Activated CD8-positive, alpha-beta memory T cell treated with anti-CD3 and anti-CD28 coated beads, Interleukin-2, amount 50 U/mL, for 24 hours (primary cell): ENCODE data around the gene ZDHHC7.
"Not testable (repeated sequence)": the region's sequence is repeated elsewhere in the genome, so short reads cannot be mapped to it uniquely, and the experiment has no call there.

Experiments
- DNase-seq: peaks from one replicate; pipeline ENCODE4 v3.0.0-alpha.2; 2020; ENCODE audit errors: extremely low read depth

Gene ZDHHC7

GRCh38 chr16:85042606-85043005 is 31.3 kb upstream of the ZDHHC7 start:
- DNase-seq = no peak

GRCh38 chr16:85042167-85042526 is 30.8 kb upstream of the ZDHHC7 start:
- no peak for DNase-seq

DNA sequence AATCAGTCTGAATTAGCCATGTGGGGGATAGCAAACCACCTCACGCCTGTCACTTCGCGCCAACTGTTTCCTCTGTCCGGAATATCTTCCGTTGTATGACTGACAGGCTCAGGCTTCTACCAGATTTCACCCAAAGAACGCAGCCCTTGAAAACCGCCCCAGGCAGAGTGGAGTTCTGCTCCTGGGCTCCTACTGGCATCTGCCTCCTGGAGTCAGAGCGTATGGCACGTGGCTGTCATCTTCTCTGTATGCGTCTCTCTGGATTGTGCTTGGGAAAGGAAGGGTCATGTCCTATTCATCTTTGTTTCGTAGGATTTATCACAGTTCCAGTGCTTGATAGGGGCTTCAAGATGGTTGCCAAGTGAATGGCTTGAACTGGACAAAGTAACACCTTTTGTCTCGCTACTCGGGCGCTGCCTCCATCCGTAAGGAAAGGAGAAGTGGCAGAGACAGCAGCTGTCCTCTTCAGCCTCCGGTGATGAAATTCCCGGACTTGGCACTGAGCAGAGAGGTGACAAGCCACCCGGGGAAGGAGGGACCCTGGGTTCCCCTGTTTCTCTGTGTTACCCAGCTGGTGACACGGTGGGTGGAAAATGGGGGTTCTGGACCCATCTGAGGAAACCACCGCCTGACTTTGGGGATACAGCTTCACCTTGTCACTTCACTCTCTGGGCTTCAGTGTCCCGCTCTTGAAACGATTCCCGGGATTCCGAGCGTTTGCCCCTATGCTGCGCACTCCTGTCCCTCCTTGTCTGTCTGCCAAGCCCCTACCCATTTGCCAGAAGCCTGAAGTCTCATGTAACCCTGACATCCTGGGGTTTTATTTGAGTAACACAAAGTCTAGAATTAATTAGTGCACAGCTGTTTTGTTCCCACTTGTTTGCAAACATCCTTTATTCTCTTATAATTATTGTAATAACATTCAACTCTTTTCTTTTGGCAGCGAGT is 30.2 kb upstream of the ZDHHC7 start:
- DNase-seq = no peak

GRCh38 chr16:85040685-85041084 is 29.4 kb upstream of the ZDHHC7 start:
- DNase-seq = no peak

DNA sequence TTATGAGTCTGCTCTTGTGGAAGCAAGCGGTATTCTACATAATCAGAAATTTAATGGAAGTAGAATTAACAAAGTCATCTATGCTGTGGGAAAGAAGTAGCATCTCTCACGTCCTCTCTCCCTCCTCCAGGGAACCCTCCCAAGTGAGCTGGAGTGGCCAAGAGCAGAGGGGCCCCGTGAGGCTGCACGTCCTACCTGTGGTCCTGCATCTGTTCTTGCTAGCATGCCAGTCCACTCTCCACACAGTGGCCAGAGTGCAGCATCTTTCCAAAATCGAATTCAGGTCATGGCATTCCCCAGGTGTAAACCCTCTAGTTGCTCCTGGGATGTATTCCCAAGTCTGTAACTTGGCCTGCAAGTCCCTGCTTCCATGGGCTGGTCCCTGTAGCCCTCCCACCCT is 26.4 kb upstream of the ZDHHC7 start:
- DNase-seq = no peak

DNA sequence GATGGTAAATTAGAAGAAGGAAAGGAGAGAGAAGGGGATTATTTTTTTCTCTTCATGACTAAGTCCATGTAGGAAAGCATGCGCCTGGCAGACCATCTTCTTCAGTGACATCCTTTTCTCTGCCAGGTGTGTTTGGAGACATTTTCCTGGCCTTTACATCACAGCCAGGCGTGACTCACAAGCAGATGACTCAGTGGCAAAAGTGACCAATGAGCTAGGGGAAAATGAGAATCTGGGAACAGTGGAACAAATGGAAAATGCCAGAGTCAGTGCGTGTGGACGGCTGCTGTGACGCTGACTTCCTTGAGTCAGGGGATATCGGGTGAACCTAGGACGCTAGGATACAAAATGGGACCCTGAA is 25.7 kb upstream of the ZDHHC7 start:
- DNase-seq = no peak

DNA sequence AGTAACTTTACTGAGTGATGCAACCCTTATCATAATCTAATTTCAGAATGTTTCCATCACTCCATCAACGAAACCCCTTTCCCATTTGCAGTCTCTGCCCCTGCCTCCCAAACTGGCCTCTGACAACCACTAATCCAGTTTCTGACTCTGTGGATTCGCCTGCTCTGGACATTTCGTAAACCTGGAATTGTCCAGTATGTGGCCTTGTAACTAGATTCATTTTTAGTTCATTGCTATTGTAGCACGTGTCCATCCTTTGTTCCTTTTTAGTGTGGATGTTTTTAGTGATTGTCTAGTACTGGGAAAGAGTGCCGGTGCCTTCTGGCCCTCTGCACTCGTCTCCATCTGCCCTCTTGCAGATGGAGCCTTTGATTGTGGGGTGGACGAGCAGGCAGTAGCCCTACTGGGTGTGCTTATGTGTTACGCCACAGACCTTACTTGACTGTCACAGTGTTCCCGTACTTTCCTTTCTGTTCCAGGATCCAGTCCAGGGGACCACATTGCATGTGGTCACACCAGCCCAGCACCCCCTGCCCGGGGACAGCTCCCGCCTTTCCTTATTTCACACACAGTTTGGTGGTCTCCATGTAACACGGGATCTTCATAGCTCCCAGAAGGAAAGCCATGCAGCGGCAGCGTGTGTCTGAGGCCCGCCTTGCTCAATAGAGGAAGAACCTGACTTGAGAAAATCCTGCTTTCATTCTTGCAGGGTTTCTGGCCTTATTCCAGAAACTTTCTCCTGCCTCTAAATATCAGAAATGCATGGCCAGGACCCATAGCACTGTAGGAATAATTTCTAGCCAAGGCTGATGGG is 25.1 kb upstream of the ZDHHC7 start:
- DNase-seq = no peak

DNA sequence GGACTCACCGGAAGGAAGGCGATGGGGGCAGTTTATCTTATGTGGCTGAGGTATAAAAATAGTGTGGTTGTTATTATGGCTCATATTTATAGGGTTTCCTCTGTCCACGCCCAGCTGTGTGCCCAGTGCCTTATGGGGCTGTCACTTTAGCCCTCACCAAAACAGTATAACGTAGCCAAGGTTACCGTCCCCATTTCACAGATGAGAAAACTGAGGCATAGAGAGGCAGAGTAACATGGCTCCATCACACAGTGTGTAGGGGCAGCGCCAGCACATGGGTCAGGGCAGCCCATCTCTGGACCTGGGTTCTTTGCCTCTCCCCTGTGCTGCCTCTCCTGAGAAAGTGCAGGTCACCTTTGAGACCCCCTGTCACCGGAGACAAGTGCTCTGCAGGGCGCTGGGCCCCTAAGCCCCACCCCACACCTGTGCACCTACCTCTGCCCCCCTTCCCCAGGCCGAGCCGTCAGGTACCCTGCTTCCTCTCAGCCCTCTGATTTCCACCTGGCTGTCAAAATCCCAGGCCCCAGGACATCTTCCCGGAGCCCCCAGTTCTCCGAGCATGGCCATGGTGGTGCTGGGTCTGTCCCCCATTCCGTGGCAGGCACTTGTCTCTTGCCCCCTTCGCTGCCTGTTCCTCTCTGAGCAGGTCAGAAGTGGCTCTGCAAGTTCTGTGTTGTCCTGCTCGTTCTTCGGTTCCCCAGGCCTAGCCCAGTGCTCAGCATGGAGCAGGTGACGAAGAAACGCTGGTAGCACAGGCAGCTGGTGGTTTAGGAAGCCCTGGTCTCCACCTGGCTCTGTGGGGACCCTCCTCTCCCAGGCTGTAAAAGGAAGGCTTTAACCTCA is 23.5 kb upstream of the ZDHHC7 start:
- no peak for DNase-seq

DNA sequence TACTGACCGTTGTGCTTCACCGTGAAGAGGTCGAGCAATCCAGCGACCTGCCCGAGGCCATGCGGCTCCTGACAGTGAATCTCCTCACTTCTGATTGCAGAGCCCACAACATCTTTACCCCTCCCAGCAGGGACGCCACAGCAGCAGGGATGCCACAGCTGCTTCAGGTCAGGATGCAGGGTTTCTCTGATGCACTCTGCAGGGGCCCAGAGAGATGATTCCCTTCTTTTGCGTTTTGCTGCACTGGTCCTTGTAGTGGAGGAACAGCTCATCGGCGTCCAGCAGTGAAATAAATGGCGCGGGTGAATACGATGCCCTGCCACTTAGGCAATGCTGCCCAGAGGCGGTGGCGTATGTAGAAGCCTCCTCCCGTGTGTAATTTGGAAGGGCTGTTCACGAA is 21.8 kb upstream of the ZDHHC7 start:
- no peak for DNase-seq

- DNase-seq = not testable (repeated sequence)
Observed at GRCh38 chr16:85032187-85032586, 20.9 kb upstream of the ZDHHC7 start.

DNA sequence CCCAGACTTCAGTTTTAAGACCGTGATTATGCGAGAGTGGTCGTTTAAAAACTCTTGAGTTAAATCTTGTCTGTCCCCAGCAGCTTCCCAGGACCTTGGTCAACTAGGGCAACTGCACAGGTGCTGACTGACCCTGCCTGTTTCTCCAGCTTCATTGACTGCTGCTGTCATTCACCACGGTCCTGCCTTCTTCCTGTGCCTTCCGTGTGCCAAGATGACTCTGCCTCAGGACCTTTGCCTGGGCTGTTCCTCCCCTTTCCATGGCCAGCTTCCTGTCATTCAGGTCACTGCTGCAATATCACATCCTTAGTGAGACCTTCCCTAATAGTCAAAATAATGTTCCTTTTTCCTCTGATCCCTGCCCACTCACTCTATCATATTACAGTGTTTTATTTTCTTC is 20.1 kb upstream of the ZDHHC7 start:
- no peak for DNase-seq

DNA sequence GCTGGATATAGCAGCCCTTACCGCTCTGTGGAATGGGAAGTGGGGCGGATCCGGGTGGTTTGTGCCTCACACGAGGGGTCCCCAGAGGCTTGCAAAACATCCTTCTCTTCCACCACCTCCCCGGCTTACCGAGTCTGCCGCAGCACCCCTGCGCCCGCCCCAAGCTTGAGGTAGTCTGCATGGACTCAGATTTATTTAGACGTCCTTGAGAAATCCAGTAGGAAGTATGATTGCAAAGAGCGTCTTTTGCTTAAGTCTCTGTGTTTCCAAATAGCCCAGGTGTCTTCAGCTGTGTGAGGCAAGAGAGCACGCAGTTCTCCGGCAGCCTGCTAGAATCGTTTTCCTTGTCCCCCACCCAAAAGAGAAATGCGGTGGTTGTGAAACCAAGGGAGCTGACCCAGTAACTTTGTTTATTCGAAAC is 18.7 kb upstream of the ZDHHC7 start:
- DNase-seq = no peak

DNA sequence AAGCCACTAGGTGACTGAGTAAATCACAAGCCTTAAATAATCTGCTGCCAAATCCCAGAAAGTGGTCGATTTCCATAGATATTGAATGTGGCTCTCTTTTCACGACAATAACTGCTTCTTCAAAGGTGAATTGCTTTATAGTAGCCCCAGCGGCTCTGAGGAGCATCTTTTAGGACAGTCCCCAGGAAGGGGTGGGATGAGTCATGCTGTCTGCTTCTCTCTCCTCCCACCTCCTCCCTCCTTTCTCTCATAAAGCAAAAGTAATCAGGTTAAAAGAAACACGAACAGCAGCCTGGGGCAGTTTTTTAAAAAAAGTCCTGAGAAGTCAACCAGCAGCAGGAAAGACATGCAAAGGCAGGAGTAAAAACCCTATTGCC is 18.1 kb upstream of the ZDHHC7 start:
- peak; percentile 26 for DNase-seq

DNA sequence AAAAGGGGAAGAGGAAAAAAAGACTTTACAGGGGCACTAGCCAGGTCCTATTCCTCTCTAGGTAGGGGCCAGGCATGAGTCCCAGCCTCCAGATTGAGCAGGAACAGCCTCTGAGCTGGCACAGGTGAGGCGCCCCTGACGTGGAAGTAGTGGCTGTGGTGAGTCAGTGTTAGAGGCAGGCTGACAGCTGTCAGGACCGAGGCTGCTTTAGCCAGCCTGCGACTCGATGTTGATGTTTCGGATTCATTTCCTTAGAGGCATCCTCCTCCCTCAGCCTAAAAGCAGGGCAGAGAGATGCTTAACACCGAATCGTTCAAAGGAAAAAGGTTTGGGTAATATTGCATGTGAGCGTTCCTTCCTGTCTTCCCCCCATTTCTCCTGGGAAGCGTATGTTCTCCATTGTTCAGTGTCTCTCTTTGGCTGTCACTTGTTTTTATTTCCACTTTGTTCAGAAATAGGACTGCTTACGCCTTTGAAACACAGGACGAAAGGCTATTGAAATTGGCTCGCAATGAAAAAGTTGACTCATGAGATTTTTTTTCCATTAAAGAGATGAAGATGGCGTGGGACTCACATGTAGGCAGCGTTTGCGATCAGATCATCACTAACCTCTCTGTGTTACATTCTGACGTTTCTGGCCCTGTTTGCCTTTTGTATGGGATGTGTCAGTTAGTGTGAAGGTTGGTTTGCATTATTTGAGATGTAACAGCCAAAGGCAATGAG is 17.5 kb upstream of the ZDHHC7 start:
- peak; percentile 38 for DNase-seq

- DNase-seq = no peak
Observed at GRCh38 chr16:85027958-85028684, 16.8 kb upstream of the ZDHHC7 start.

- peak; percentile 78 for DNase-seq
Observed at GRCh38 chr16:85027349-85027957, 16.1 kb upstream of the ZDHHC7 start, which contains the start of gene KIAA0513. TSS of gene KIAA0513 (plus strand) at chr16:85027795. CDS start at chr16:85067072, 39,277 bp downstream.

DNA sequence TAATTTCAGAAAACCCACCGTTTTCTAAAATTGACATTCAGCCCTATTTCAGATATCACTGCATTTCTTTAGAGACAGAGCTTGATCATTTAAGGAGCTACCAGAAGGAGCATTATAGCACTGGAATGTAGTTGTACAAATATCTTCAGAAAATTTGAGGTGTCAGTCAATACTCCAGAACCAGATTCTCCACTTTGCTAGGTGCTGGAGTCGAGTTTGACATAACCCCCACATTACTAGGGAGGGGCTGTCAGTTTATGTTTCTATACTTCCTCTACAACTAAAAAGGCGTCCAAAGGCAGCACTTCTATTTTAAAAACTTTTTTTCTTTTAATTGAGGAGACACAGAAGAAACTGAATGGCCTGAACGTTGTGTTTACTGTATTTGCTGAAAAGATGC is 15.4 kb upstream of the ZDHHC7 start:
- no peak for DNase-seq

DNA sequence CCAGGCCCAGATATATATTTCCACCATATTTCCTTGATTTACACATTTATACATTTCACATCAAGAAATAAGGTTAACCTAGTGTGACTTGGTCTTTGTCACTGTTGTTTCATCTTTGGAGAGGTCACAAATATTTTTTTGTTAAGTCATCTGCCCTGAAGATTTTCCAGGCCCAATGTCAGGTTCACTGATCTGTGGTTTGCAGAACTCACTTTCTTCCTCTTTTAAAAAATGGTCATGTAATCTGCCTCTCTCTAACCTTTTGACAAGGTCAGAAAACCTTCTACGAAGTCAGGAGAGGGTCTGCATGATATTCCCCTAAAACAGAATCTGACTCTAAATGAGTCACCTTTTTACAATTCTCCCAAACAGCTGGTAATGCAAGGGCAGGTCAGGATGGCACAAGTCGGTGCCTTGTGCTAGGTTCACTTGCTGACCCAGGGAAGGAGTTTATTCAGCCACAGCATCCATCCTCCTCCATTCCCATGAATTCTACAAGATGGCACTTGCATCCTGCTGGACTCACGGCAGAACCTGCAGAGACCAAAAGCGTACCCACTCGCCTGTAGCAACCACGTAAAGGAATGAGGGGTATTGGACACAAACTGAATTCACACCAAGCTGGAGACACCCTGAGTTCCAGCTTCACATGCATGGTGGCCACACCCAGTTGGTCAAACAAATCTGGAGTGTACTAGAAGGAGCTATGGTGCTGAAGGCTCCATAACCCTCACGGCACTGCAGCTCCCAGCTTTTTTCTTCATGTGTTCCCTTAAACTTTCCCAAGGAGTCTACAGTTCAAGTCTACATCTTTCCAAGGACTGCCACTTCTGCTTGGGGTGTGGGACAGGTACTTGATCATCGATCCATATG is 14.7 kb upstream of the ZDHHC7 start:
- no peak for DNase-seq

DNA sequence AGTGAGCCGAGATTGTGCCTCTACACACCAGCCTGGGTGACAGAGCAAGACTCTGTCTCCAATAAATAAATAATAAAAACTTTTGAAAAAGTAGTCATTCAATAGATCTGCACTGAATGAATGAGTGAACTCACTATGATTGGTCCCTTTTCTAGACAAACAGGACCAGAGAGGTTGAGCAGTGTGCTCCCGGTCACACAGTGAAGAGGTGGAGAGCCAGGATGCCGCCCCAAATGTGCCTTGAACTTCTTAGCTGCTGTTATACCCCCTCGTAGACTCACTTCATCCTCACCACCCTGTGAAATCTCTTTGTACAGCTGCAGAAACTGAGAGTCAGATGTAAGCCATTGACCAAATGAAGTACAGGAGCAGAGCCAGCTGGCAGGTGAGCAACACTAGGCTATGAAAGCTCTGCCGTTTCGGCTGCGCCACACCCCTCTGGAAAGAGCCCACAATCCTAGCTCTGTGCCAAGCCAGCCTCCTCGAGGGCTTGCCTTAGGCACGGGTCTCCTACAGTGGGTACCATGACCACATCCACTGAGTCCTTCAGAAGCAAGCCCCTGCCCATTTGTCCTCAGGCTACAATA is 8.4 kb upstream of the ZDHHC7 start:
- DNase-seq = no peak
